Measurements from ENCODE around the gene ZSWIM1. TPM values are rescaled to one million over a fixed set of nuclear protein-coding genes. Genes with fewer than 3 reads are reported as not detected.

Gene ZSWIM1
- total and polyA plus RNA-seq, 2 donors (not counting 1 experiment from before 2014, with no cell fraction given): 5.4 to 15.7 TPM

DNA sequence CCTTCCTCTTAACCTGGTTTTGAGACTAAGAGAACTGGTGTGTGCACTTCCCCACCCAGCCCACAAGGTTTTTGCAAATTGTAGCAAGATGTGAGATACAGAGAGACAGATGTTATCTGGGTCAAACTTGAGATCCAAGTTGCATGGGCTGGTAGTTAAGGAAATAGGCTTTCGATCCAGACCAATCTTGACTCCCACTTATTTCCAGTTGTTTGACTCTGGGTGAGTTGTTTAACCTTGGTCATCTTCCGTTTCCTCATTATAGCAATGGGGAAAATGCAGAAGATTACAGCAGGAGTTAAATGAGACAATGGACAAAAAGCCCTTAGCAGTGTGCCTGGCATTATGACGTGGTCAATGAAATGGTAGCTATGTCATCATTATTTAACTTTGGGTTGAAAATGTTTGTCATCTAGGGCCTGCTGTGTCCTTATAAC is 45.7 kb upstream of the ZSWIM1 start:
- no peak overlapping the region for H3K4me2 ChIP-seq (replicated peaks; ENCODE audit: low read depth, low read length, poor library complexity, severe bottlenecking)
- Mint-ChIP-seq H3K27me3 (no peaks in the 10 kb centered on the region), H3K9me3 (ENCODE audit: insufficient read depth) (no peaks in the 10 kb centered on the region), H3K27ac (no peak overlapping the region), H3K4me1 (peaks cover 12% of the 10 kb centered on the region), H3K4me3 (peak overlapping the region; percentile 83)
- H4K20me1 ChIP-seq (ENCODE audit: control insufficient read depth, insufficient read depth, low read length, poor library complexity, severe bottlenecking): no peaks in the 10 kb centered on the region
- DNase-seq (no peak), ATAC-seq (ENCODE audit: low read depth) (no peak)
- H3K79me2 ChIP-seq (ENCODE audit: control insufficient read depth, insufficient read depth, low read length): no peaks in the 10 kb centered on the region
- H3K9me3 ChIP-seq (ENCODE audit: control extremely low read depth in 1 of 3, control insufficient read depth in 2 of 3, insufficient read depth in 1 of 3, low read length in 2 of 3): no peaks in the 10 kb centered on the region
- no peak overlapping the region for H2AFZ ChIP-seq (ENCODE audit: insufficient read depth, low read depth, low read length, poor library complexity, severe bottlenecking)
- no peak overlapping the region for H3K4me3 ChIP-seq (ENCODE audit: control extremely low read depth in 1 of 5, extremely low read depth in 1 of 5, insufficient read depth in 1 of 5, low read depth in 2 of 5, low read length in 4 of 5)
- whole genome bisulfite sequencing (ENCODE audit: insufficient coverage): 92% methylated on average over 1 of the region's 3 CpGs
- H3K36me3 ChIP-seq (replicated peaks in 1 of 2; ENCODE audit: control extremely low read depth in 1 of 2, control insufficient read depth in 1 of 2, extremely low read depth in 1 of 2, insufficient read depth in 2 of 2, low read length in 1 of 2): no peaks in the 10 kb centered on the region
- ChIA-PET CTCF (no interaction called here), POLR2A (no interaction called here)
- H3K27ac ChIP-seq (ENCODE audit: low read length in 2 of 2): no peak overlapping the region
- H3K27me3 ChIP-seq (replicated peaks in 1 of 4; ENCODE audit: control extremely low read depth in 1 of 4, control insufficient read depth in 3 of 4, insufficient read depth in 4 of 4, low read length in 3 of 4): no peaks in the 10 kb centered on the region
- H3K9ac ChIP-seq (ENCODE audit: low read length): no peak overlapping the region
- H3K4me1 ChIP-seq (ENCODE audit: control insufficient read depth in 2 of 2, insufficient read depth in 2 of 2, low read length in 2 of 2): peaks cover 6 to 18% of the 10 kb centered on the region in 2 donors
- TF ChIP-seq EZH2 (IDR thresholded peaks at IDR 0.05; ENCODE audit: borderline replicate concordance, insufficient read depth, low read depth, low read length, poor library complexity, severe bottlenecking): no peak
- TF ChIP-seq, protein P1, sequence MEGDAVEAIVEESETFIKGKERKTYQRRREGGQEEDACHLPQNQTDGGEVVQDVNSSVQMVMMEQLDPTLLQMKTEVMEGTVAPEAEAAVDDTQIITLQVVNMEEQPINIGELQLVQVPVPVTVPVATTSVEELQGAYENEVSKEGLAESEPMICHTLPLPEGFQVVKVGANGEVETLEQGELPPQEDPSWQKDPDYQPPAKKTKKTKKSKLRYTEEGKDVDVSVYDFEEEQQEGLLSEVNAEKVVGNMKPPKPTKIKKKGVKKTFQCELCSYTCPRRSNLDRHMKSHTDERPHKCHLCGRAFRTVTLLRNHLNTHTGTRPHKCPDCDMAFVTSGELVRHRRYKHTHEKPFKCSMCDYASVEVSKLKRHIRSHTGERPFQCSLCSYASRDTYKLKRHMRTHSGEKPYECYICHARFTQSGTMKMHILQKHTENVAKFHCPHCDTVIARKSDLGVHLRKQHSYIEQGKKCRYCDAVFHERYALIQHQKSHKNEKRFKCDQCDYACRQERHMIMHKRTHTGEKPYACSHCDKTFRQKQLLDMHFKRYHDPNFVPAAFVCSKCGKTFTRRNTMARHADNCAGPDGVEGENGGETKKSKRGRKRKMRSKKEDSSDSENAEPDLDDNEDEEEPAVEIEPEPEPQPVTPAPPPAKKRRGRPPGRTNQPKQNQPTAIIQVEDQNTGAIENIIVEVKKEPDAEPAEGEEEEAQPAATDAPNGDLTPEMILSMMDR (IDR thresholded peaks at IDR 0.05): no peak
- intact Hi-C loops (cut with micrococcal nuclease): no loop called here

DNA sequence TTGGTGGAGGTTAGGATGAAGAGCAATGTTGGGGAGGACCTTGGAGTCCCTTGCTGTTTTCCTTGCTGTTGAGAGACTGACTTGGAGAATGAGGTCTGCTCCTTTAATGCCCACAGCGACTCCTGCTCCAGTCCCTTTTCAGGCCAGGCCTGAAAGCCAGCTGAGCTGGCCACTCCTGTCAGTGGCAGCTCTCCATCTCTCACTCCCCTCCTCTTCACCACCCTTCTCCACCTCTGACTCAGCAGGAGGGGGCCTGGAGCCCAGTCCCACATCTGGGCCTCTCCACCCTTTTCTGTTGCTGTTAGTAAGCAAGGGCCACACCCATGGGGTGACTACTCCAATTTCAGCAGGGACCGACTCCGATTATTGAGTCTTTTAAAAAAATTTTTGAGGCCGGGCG is 45.2 kb upstream of the ZSWIM1 start:
- DNase-seq (no peak), ATAC-seq (ENCODE audit: low read depth) (no peak)
- no peaks in the 10 kb centered on the region for H3K79me2 ChIP-seq (ENCODE audit: control insufficient read depth, insufficient read depth, low read length)
- H2AFZ ChIP-seq (ENCODE audit: insufficient read depth, low read depth, low read length, poor library complexity, severe bottlenecking): no peak overlapping the region
- H3K27me3 ChIP-seq (replicated peaks in 1 of 4; ENCODE audit: control extremely low read depth in 1 of 4, control insufficient read depth in 3 of 4, insufficient read depth in 4 of 4, low read length in 3 of 4): no peaks in the 10 kb centered on the region
- ChIA-PET CTCF (no interaction called here), POLR2A (no interaction called here)
- Mint-ChIP-seq H3K4me3 (peak overlapping the region; percentile 83), H3K9me3 (ENCODE audit: insufficient read depth) (no peaks in the 10 kb centered on the region), H3K4me1 (peaks cover 12% of the 10 kb centered on the region), H3K27me3 (no peaks in the 10 kb centered on the region), H3K27ac (no peak overlapping the region)
- no peak for TF ChIP-seq EZH2 (IDR thresholded peaks at IDR 0.05; ENCODE audit: borderline replicate concordance, insufficient read depth, low read depth, low read length, poor library complexity, severe bottlenecking)
- TF ChIP-seq, protein P1 (IDR thresholded peaks at IDR 0.05): no peak
- H3K27ac ChIP-seq (ENCODE audit: low read length in 2 of 2): no peak overlapping the region
- no peak overlapping the region for H3K4me2 ChIP-seq (replicated peaks; ENCODE audit: low read depth, low read length, poor library complexity, severe bottlenecking)
- H3K4me1 ChIP-seq (ENCODE audit: control insufficient read depth in 2 of 2, insufficient read depth in 2 of 2, low read length in 2 of 2): peaks cover 6 to 18% of the 10 kb centered on the region in 2 donors
- WGBS (ENCODE audit: insufficient coverage): 100% methylated on average over 5 of the region's 5 CpGs
- H3K9ac ChIP-seq (ENCODE audit: low read length): no peak overlapping the region
- H3K4me3 ChIP-seq (ENCODE audit: control extremely low read depth in 1 of 5, extremely low read depth in 1 of 5, insufficient read depth in 1 of 5, low read depth in 2 of 5, low read length in 4 of 5): no peak overlapping the region
- intact Hi-C loops (cut with micrococcal nuclease): no loop called here
- no peaks in the 10 kb centered on the region for H3K9me3 ChIP-seq (ENCODE audit: control extremely low read depth in 1 of 3, control insufficient read depth in 2 of 3, insufficient read depth in 1 of 3, low read length in 2 of 3)
- H4K20me1 ChIP-seq (ENCODE audit: control insufficient read depth, insufficient read depth, low read length, poor library complexity, severe bottlenecking): no peaks in the 10 kb centered on the region
- no peaks in the 10 kb centered on the region for H3K36me3 ChIP-seq (replicated peaks in 1 of 2; ENCODE audit: control extremely low read depth in 1 of 2, control insufficient read depth in 1 of 2, extremely low read depth in 1 of 2, insufficient read depth in 2 of 2, low read length in 1 of 2)
